Suppressor macrophage treated with lipopolysaccharide for 4 hours (primary cell): ENCODE measurements around the gene ACP7.
"Not testable (repeated sequence)": the region's sequence is repeated elsewhere in the genome, so short reads cannot be mapped to it uniquely, and the experiment has no call there.

Experiments
- DNase-seq: peaks from one replicate; pipeline ENCODE4 v3.0.0-alpha.2; 2020

The ACP7 gene

GRCh38 chr19:39133431-39134270 is 49.5 kb downstream of the ACP7 start:
- DNase-seq: peak; percentile 20

- DNase-seq: no peak
Observed at GRCh38 chr19:39135701-39136100, 51.5 kb downstream of the ACP7 start.

GRCh38 chr19:39136225-39136940 is 52.2 kb downstream of the ACP7 start:
- no peak for DNase-seq

- DNase-seq: no peak
Observed at GRCh38 chr19:39137131-39137530, 53.0 kb downstream of the ACP7 start.

- DNase-seq: no peak
Observed at GRCh38 chr19:39138221-39139211, 54.3 kb downstream of the ACP7 start.

- DNase-seq: no peak
Observed at GRCh38 chr19:39139305-39139874, 55.2 kb downstream of the ACP7 start.

- no peak for DNase-seq
Observed at GRCh38 chr19:39139971-39140453, 55.8 kb downstream of the ACP7 start.

- no peak for DNase-seq
Observed at GRCh38 chr19:39140594-39140993, 56.4 kb downstream of the ACP7 start.

- DNase-seq: no peak
Observed at GRCh38 chr19:39141929-39142328, 57.8 kb downstream of the ACP7 start.

GRCh38 chr19:39142630-39143029 is 58.5 kb downstream of the ACP7 start:
- peak; percentile 31 for DNase-seq

GRCh38 chr19:39143757-39144289 is 59.7 kb downstream of the ACP7 start:
- DNase-seq: not testable (repeated sequence)

GRCh38 chr19:39144290-39145071 is 60.3 kb downstream of the ACP7 start:
- no peak for DNase-seq

- DNase-seq: no peak
Observed at GRCh38 chr19:39145180-39145953, 61.2 kb downstream of the ACP7 start.

- DNase-seq: no peak
Observed at GRCh38 chr19:39146091-39146490, 61.9 kb downstream of the ACP7 start.

GRCh38 chr19:39146686-39147450 is 62.7 kb downstream of the ACP7 start:
- no peak for DNase-seq

GRCh38 chr19:39147480-39147879 is 63.3 kb downstream of the ACP7 start:
- no peak for DNase-seq

GRCh38 chr19:39148939-39149529 is 64.9 kb downstream of the ACP7 start:
- no peak for DNase-seq

- DNase-seq: no peak
Observed at GRCh38 chr19:39150235-39150634, 66.1 kb downstream of the ACP7 start.
